ENCODE measurements around the gene C1orf174. TPM values are rescaled to one million over a fixed set of nuclear protein-coding genes. Genes with fewer than 3 reads are reported as not detected.

The C1orf174 gene
- total RNA-seq, 1 experiment from 2014 or later, result 41.2 TPM

- Histone ChIP-seq H3K27me3 (ENCODE audit: control insufficient read depth, insufficient read depth, low read length) (no peaks in the 10 kb centered on the region), H3K36me3 (ENCODE audit: control insufficient read depth, insufficient read depth, low read length) (no peaks in the 10 kb centered on the region), H3K4me3 (ENCODE audit: low read depth in 2 of 2, low read length in 2 of 2) (no peak overlapping the region), H3K4me1 (ENCODE audit: control insufficient read depth, insufficient read depth, low read length) (peaks cover 6% of the 10 kb centered on the region; the same call in 1 of the 2 replicates), H3K27ac (ENCODE audit: low read length) (no peak overlapping the region), H3K9me3 (ENCODE audit: control insufficient read depth, insufficient read depth, low read depth, low read length) (no peaks in the 10 kb centered on the region)
- DNase-seq (ENCODE audit: low read depth, low spot score) (no peak), ATAC-seq (no peak)
- BruUV-seq (replicated peaks), result no TSS peak
- CTCF ChIA-PET, result no interaction called here
- in situ Hi-C loops (cut with HindIII; ENCODE audit: low pct_unique_long_range_greater_than_20kb, low sequenced_read_pairs), result no loop called here
- POLR2A ChIA-PET, result no interaction called here
- TF ChIP-seq, protein P1, sequence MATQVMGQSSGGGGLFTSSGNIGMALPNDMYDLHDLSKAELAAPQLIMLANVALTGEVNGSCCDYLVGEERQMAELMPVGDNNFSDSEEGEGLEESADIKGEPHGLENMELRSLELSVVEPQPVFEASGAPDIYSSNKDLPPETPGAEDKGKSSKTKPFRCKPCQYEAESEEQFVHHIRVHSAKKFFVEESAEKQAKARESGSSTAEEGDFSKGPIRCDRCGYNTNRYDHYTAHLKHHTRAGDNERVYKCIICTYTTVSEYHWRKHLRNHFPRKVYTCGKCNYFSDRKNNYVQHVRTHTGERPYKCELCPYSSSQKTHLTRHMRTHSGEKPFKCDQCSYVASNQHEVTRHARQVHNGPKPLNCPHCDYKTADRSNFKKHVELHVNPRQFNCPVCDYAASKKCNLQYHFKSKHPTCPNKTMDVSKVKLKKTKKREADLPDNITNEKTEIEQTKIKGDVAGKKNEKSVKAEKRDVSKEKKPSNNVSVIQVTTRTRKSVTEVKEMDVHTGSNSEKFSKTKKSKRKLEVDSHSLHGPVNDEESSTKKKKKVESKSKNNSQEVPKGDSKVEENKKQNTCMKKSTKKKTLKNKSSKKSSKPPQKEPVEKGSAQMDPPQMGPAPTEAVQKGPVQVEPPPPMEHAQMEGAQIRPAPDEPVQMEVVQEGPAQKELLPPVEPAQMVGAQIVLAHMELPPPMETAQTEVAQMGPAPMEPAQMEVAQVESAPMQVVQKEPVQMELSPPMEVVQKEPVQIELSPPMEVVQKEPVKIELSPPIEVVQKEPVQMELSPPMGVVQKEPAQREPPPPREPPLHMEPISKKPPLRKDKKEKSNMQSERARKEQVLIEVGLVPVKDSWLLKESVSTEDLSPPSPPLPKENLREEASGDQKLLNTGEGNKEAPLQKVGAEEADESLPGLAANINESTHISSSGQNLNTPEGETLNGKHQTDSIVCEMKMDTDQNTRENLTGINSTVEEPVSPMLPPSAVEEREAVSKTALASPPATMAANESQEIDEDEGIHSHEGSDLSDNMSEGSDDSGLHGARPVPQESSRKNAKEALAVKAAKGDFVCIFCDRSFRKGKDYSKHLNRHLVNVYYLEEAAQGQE (IDR thresholded peaks at IDR 0.05; ENCODE audit: insufficient read depth in 1 of 2, low read depth in 2 of 2, low read length in 1 of 2), result no peak
- TF ChIP-seq CTCF (IDR thresholded peaks at IDR 0.05), result no peak
- no peak for TF ChIP-seq SIN3A (IDR thresholded peaks at IDR 0.05; ENCODE audit: borderline replicate concordance, insufficient read depth, low read depth, low read length)
- TF ChIP-seq POLR2AphosphoS5 (IDR thresholded peaks at IDR 0.05; ENCODE audit: low read depth, low read length), result no peak
- no peak for TF ChIP-seq TCF7L2 (IDR thresholded peaks at IDR 0.05; ENCODE audit: low read depth, low read length)
- intact Hi-C loops (cut with micrococcal nuclease; ENCODE audit: unreplicated experiment), result no loop called here
Measured at GRCh38 chr1:3906672-3907020, 6.6 kb upstream of the C1orf174 start.

- CTCF ChIA-PET, result no interaction called here
Measured at GRCh38 chr1:3905953-3906671, 6.0 kb upstream of the C1orf174 start.

More at GRCh38 chr1:3905953-3906671, 6.0 kb upstream of the C1orf174 start:
- in situ Hi-C loops (cut with HindIII; ENCODE audit: low pct_unique_long_range_greater_than_20kb, low sequenced_read_pairs), result no loop called here
- Histone ChIP-seq H3K4me3 (ENCODE audit: low read depth in 2 of 2, low read length in 2 of 2) (no peak overlapping the region), H3K4me1 (ENCODE audit: control insufficient read depth, insufficient read depth, low read length) (peaks cover 6% of the 10 kb centered on the region; the same call in 1 of the 2 replicates), H3K27ac (ENCODE audit: low read length) (no peak overlapping the region), H3K36me3 (ENCODE audit: control insufficient read depth, insufficient read depth, low read length) (no peaks in the 10 kb centered on the region), H3K27me3 (ENCODE audit: control insufficient read depth, insufficient read depth, low read length) (no peaks in the 10 kb centered on the region), H3K9me3 (ENCODE audit: control insufficient read depth, insufficient read depth, low read depth, low read length) (no peaks in the 10 kb centered on the region)
- BruUV-seq (replicated peaks), result no TSS peak
- POLR2A ChIA-PET, result no interaction called here
- ATAC-seq, result no peak
- TF ChIP-seq SIN3A (IDR thresholded peaks at IDR 0.05; ENCODE audit: borderline replicate concordance, insufficient read depth, low read depth, low read length), result no peak
- no peak for TF ChIP-seq POLR2AphosphoS5 (IDR thresholded peaks at IDR 0.05; ENCODE audit: low read depth, low read length)
- no peak for TF ChIP-seq CTCF (IDR thresholded peaks at IDR 0.05)
- no peak for TF ChIP-seq TCF7L2 (IDR thresholded peaks at IDR 0.05; ENCODE audit: low read depth, low read length)
- TF ChIP-seq, protein P1 (IDR thresholded peaks at IDR 0.05; ENCODE audit: insufficient read depth in 1 of 2, low read depth in 2 of 2, low read length in 1 of 2), result no peak
- intact Hi-C loops (cut with micrococcal nuclease; ENCODE audit: unreplicated experiment), result no loop called here
- DNase-seq (ENCODE audit: low read depth, low spot score), result no peak

Measured in Panc1 (cell line).